Heart left ventricle (tissue), 13 donors: ENCODE measurements around the gene PRKG1.

Source experiments
- POLR2A ChIP-seq, 2 donors: fragments of 450-650 bp; IDR thresholded peaks; one replicate each; pipeline ENCODE4 v1.6.1; 2017; ENCODE audit warnings: antibody characterized with exemption in 2 of 2, mild to moderate bottlenecking in 2 of 2, moderate library complexity in 2 of 2
- TF ChIP-seq, protein P1 (sequence below), 12 donors: fragments of 200-600 bp; sonication (generic) in 4 of 12; IDR thresholded peaks; one replicate each; pipeline versions ENCODE4 v1.5.0 to v1.8.0; 2018 to 2022; ENCODE audit warnings: antibody characterized with exemption in 12 of 12, mild to moderate bottlenecking in 5 of 12
- donor health status: ischemic (EF 13 %, LVEDD 7.1; RV severe dilation, severe dysfunction).
- donor health status: DM: no; HTN: yes; CAD: no.
- donor health status: DM: no; HTN: no; CAD: no.
- donor health status: ischemic (EF 25% LVEDD 6.9; RV normal size, moderate dysfunction).
- donor health status: ischemic (EF 25% LVEDD 5.7; RV mildly dilated, moderate dysfunction).
- donor health status: ischemic (EF 35%, LVEDD 5.7; RV mildly dilated, moderate dysfunction).
- donor health status: nonischemic (EF 11% LVEDD 7.7; RV severe dilation, severe dysfunction).
- donor health status: DM: yes; HTN: yes; CAD: no.
- donor health status: PGD.
- donor health status: ischemic (EF 29% LVEDD 5.4; RV normal size, mild dysfunction).
- donor health status: nonischemic (EF 23%, LVEDD 6.1; RV moderate dilation, normal function).

- TF ChIP-seq, protein P1, sequence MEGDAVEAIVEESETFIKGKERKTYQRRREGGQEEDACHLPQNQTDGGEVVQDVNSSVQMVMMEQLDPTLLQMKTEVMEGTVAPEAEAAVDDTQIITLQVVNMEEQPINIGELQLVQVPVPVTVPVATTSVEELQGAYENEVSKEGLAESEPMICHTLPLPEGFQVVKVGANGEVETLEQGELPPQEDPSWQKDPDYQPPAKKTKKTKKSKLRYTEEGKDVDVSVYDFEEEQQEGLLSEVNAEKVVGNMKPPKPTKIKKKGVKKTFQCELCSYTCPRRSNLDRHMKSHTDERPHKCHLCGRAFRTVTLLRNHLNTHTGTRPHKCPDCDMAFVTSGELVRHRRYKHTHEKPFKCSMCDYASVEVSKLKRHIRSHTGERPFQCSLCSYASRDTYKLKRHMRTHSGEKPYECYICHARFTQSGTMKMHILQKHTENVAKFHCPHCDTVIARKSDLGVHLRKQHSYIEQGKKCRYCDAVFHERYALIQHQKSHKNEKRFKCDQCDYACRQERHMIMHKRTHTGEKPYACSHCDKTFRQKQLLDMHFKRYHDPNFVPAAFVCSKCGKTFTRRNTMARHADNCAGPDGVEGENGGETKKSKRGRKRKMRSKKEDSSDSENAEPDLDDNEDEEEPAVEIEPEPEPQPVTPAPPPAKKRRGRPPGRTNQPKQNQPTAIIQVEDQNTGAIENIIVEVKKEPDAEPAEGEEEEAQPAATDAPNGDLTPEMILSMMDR (IDR thresholded peaks at IDR 0.05) = no peak
- TF ChIP-seq POLR2A (IDR thresholded peaks at IDR 0.05) = no peak
Observed at GRCh38 chr10:52332815-52333214, 1258.5 kb downstream of the PRKG1 start.
